ENCODE measurements around the gene RENBP. TPM values are rescaled to one million over a fixed set of nuclear protein-coding genes. Genes with fewer than 3 reads are reported as not detected.

RENBP gene
- total RNA-seq, 1 donor from 2014 or later, result 12.3 TPM

DNA sequence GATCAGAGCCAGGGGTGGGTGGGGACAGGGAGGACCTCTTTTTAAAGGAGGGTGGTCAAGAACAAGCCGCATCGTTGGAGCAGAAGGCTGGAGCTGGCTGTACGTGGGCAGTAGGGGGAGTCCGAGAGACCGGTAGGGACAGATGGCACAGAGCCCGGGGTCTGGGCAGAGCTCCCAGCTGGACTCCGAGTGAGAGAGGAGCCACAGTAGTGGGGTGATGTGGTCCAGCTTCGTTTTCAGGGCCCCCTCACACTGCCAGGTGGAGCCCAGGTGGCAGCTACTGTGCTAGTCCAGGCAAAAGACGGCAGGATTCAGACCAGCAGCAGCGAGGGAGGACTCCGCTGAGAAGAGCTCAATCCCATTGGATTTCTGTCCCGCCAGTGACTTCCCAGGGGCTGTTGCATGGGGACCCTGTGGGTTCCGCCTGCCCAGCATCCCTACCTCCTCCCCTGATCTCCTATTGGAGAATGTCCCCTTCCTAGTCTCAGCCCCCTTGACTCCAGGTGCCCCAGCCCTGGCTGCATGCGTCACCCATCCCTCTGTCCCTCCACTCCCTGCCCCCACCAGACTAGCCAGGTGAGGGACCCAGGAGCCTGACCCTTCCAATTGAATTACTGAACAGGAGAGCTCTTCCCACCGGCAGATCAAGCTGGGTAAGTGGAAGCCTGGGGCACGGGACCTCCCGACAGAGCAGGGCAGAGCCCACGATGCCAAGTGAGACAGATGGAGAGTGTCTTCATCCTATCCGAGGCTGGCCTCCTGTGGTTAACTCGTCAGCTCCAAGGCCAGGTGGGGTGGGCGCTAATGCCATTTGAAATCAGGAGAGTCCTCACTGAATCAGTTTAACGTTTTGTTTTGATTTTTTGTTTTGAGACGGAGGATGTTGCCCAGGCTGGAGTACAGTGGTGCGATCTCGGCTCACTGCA, 21.2 kb downstream of the RENBP start:
- intact Hi-C loops (cut with micrococcal nuclease), result no loop called here

- intact Hi-C loops (cut with micrococcal nuclease), result no loop called here
Measured at GRCh38 chrX:153921511-153922446, 22.7 kb downstream of the RENBP start.

DNA sequence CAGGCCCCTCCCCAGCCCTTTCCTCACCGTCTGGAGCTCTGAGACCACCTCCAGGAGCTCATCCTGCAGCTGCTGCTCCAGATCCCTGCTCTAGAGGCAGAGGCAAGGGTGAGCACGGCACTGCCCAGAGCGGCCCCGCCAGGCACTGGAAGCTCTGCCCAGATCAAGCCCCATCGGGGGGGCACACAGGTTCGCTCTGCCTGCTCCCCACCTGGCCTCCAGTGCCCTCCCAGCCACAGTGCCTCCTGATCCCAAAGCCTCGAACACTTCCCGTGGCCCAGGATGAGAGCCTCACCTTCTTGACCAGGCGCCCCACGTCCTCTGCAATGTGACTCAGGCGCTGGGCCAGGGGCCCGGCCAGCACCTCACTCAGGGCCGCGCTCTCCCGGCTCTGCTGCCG, 23.4 kb downstream of the RENBP start:
- intact Hi-C loops (cut with micrococcal nuclease), result no loop called here

DNA sequence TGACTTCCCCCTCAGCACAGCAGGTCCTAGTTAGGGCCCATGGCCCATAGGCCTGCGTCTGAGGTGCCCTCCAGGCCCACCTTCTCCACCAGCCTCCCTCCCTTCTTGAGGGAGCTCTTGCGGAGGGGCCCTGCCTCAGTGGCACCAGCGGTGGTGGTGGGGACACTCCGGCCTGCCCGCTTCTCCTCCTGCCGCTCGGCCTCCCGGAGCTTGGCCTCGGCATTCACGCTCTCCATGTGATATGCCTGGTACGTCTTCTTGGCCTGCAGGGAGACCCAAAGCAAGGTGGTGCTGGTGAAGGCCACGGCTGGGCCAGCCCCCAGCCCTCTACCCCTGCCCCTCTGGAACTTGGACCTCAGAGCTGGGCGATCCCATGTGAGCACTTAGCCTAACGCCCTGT, 23.9 kb downstream of the RENBP start:
- intact Hi-C loops (cut with micrococcal nuclease), result no loop called here

GRCh38 chrX:153919281-153919680, 25.2 kb downstream of the RENBP start:
- intact Hi-C loops (cut with micrococcal nuclease), result no loop called here

DNA sequence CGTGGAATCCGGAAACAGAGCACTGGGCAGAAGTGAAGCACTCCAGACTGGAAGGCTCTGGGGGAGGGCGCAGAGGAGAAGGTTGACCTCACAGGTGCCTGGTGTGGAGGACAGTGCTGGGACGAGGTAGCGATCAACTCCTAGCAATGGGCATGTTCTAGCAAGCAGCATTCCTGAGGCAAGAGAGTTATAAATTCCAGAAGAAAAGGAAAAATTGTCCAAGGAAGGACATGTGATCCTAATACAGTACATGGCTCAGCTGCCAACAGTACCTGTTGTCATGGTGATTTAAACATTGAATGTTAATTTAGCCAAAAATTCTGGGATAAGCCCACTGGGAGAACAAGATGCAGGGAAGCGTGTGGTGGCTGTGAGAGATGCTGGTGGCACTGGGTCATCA, 26.6 kb downstream of the RENBP start:
- intact Hi-C loops (cut with micrococcal nuclease), result no loop called here

DNA sequence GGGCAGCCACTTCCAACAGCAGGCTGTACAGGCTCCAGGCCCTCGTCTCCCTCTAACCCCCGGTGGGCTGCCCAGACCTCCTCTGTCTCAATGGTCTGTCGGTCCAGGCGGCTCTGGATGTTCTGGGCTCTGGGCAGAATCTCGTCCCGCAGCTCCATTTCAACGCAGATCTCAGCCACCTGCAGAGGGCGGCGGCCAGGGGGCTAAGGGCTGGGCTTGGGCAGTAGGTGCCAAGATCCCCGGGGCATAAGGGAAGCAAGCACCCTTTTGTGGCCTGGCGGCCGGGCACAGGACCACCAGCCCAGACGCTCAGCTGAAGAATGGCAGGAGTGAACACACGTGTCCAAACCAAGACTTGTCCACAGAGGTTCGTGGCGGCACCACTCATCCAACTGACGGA, 30.7 kb downstream of the RENBP start:
- intact Hi-C loops (cut with micrococcal nuclease), result no loop called here

DNA sequence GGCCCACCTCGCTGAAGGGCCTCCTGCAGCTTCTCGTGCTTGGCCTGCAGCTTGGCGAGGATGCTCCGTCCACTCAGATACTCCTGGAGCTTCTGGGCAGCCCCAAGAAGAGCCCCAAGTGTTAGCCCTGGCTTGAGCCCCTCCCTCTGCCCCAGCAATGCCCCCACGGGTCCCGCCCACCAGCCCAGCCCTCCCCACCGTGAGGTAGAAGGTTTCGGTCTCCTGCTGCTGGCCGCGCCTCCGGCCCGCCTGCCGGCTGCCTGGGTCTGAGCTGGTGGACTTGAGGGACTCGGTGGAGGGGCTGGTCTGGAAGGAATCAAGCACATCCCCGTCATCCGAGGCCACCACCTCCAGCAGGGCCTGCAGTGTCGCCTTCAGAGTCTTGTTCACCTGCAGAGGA, 31.2 kb downstream of the RENBP start:
- intact Hi-C loops (cut with micrococcal nuclease), result no loop called here

GRCh38 chrX:153911798-153912197, 32.6 kb downstream of the RENBP start:
- intact Hi-C loops (cut with micrococcal nuclease), result no loop called here

- intact Hi-C loops (cut with micrococcal nuclease), result no loop called here
Measured at GRCh38 chrX:153910446-153910845, 34.0 kb downstream of the RENBP start.

DNA sequence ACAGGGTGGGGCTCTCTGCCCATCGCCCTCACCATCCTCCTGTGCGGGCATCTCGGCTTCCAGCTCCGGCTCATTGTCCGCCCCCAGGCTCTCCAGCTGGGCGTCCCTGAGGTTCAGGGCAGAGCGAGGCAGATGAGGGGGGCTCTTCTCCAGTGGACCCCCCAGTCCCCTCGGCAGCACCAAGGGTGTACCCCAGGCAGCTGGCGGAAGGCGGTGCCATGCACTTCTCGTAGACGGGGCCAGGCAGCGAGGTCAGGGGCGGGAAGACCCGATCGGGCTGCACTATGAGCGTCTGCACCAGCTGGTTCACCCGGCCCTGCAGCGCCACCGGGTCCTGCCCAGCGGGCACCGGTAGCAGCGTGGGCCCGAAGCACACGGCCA, 34.5 kb downstream of the RENBP start:
- intact Hi-C loops (cut with micrococcal nuclease), result no loop called here

GRCh38 chrX:153909024-153909979, 35.1 kb downstream of the RENBP start:
- intact Hi-C loops (cut with micrococcal nuclease), result no loop called here

GRCh38 chrX:153908219-153908860, 36.1 kb downstream of the RENBP start:
- intact Hi-C loops (cut with micrococcal nuclease), result no loop called here

GRCh38 chrX:153907456-153907855, 37.0 kb downstream of the RENBP start:
- intact Hi-C loops (cut with micrococcal nuclease), result no loop called here

DNA sequence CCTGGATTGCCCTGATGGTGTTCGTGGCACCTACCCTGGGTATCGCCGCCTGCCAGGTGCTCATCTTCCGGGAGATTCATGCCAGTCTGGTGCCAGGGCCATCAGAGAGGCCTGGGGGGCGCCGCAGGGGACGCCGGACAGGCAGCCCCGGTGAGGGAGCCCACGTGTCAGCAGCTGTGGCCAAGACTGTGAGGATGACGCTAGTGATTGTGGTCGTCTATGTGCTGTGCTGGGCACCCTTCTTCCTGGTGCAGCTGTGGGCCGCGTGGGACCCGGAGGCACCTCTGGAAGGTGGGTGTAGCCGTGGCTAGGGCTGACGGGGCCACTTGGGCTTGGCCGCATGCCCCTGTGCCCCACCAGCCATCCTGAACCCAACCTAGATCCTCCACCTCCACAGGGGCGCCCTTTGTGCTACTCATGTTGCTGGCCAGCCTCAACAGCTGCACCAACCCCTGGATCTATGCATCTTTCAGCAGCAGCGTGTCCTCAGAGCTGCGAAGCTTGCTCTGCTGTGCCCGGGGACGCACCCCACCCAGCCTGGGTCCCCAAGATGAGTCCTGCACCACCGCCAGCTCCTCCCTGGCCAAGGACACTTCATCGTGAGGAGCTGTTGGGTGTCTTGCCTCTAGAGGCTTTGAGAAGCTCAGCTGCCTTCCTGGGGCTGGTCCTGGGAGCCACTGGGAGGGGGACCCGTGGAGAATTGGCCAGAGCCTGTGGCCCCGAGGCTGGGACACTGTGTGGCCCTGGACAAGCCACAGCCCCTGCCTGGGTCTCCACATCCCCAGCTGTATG, 38.1 kb downstream of the RENBP start:
- intact Hi-C loops (cut with micrococcal nuclease), result no loop called here

DNA sequence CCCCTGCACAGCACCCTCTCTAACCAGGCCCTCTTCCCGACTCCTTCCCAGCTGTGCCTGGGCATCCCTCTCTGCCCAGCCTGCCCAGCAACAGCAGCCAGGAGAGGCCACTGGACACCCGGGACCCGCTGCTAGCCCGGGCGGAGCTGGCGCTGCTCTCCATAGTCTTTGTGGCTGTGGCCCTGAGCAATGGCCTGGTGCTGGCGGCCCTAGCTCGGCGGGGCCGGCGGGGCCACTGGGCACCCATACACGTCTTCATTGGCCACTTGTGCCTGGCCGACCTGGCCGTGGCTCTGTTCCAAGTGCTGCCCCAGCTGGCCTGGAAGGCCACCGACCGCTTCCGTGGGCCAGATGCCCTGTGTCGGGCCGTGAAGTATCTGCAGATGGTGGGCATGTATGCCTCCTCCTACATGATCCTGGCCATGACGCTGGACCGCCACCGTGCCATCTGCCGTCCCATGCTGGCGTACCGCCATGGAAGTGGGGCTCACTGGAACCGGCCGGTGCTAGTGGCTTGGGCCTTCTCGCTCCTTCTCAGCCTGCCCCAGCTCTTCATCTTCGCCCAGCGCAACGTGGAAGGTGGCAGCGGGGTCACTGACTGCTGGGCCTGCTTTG, 38.9 kb downstream of the RENBP start:
- intact Hi-C loops (cut with micrococcal nuclease), result no loop called here

- intact Hi-C loops (cut with micrococcal nuclease), result loop anchor here (5.0 kb wide), 1 partner anchor 112 kb away; the partner anchor contains the start of genes IDH3G and SSR4
Measured at GRCh38 chrX:153903991-153904957, 40.2 kb downstream of the RENBP start, which contains the start of gene AVPR2. Gene AVPR2 (plus strand): TSS chrX:153904673. CDS start chrX:153905146, 473 bp downstream.
